B cell (primary cell): Measurements from ENCODE around the gene CORO2B. TPM values are rescaled to one million over a fixed set of nuclear protein-coding genes. Genes with fewer than 3 reads are reported as not detected.

ENCODE experiments used
- ATAC-seq: fragments of 200-7000 bp; cut with Tn5 transposase; one replicate; pipeline ENCODE4 v1.10.0; 2021; ENCODE audit warnings: low read depth, mild to moderate bottlenecking, moderate number of reproducible peaks, moderate library complexity
- CTCF ChIA-PET: fragments of 350-600 bp; sonication (Branson Sonifier 250); formaldehyde crosslinking; loops from one replicate; lab custom pipeline; 2021; ENCODE audit warnings: antibody characterized with exemption, inconsistent platforms; lab: Charles Lee
- POLR2A ChIA-PET: fragments of 350-600 bp; sonication (Branson Sonifier 250); formaldehyde crosslinking; loops from one replicate; lab custom pipeline; 2021; ENCODE audit warnings: antibody characterized with exemption; lab: Charles Lee
- DNase-seq: peaks from one replicate; pipeline ENCODE4 v3.0.0; 2013
- H2AFZ ChIP-seq: 2 replicates; pipeline ENCODE4 v1.6.1; 2012; ENCODE audit warnings: mild to moderate bottlenecking, low read depth, low read length; ENCODE audit not compliant: insufficient read depth, poor library complexity, severe bottlenecking
- H3K27ac ChIP-seq, 2 donors: 1 replicate in 1 of 2; 2 replicates in 1 of 2; pipeline ENCODE4 v1.5.1; 2012 to 2013; ENCODE audit warnings: low read length in 2 of 2, mild to moderate bottlenecking in 2 of 2, moderate library complexity in 1 of 2
- H3K27me3 ChIP-seq, 4 experiments: fragments of 200-600 bp in 1 of 4; sonication (generic) in 1 of 4; replicated peaks in 1 of 4; 1 replicate in 2 of 4; 2 replicates in 2 of 4; pipeline versions ENCODE4 v1.6.1 to v1.7.0; 2013 to 2016; ENCODE audit warnings: low read length in 3 of 4, mild to moderate bottlenecking in 2 of 4, mixed read lengths in 1 of 4, moderate library complexity in 1 of 4; ENCODE audit not compliant: insufficient read depth in 4 of 4, control insufficient read depth in 3 of 4; ENCODE audit errors: control extremely low read depth in 1 of 4
- H3K36me3 ChIP-seq, 2 experiments: replicated peaks in 1 of 2; 1 replicate in 1 of 2; 2 replicates in 1 of 2; pipeline versions ENCODE4 v1.6.1 to v1.7.1; 2013; ENCODE audit warnings: low read length in 1 of 2; ENCODE audit not compliant: insufficient read depth in 2 of 2, control insufficient read depth in 1 of 2; ENCODE audit errors: control extremely low read depth in 1 of 2, extremely low read depth in 1 of 2
- H3K4me1 ChIP-seq, 2 donors: fragments of 200-600 bp in 1 of 2; sonication (generic) in 1 of 2; 1 replicate in 1 of 2; 2 replicates in 1 of 2; pipeline versions ENCODE4 v1.5.1 to v1.6.1; 2013 to 2017; ENCODE audit warnings: low read length in 2 of 2; ENCODE audit not compliant: control insufficient read depth in 2 of 2, insufficient read depth in 2 of 2
- H3K4me2 ChIP-seq: replicated peaks from 2 replicates; pipeline ENCODE3; 2012; ENCODE audit warnings: mild to moderate bottlenecking, low read depth, low read length; ENCODE audit not compliant: poor library complexity, severe bottlenecking
- H3K4me3 ChIP-seq, 5 experiments: fragments of 200-600 bp in 1 of 5; sonication (generic) in 1 of 5; 1 replicate in 3 of 5; 2 replicates in 2 of 5; pipeline versions ENCODE4 v1.5.1 to v1.7.0; 2011 to 2016; ENCODE audit warnings: low read length in 4 of 5, mild to moderate bottlenecking in 4 of 5, low read depth in 2 of 5, control low read depth in 1 of 5, moderate library complexity in 1 of 5; ENCODE audit not compliant: insufficient read depth in 1 of 5; ENCODE audit errors: control extremely low read depth in 1 of 5, extremely low read depth in 1 of 5
- H3K79me2 ChIP-seq: fragments of 200-600 bp; sonication (generic); one replicate; pipeline ENCODE4 v1.6.0; 2016; ENCODE audit warnings: low read length; ENCODE audit not compliant: control insufficient read depth, insufficient read depth
- H3K9ac ChIP-seq: fragments of 200-600 bp; sonication (generic); 2 replicates; pipeline ENCODE4 v1.6.1; 2017; ENCODE audit warnings: mild to moderate bottlenecking, low read length, moderate library complexity
- H3K9me3 ChIP-seq, 3 donors: one replicate each; pipeline versions ENCODE4 v1.6.1 to v1.7.1; 2013; ENCODE audit warnings: low read length in 2 of 3; ENCODE audit not compliant: control insufficient read depth in 2 of 3, insufficient read depth in 1 of 3; ENCODE audit errors: control extremely low read depth in 1 of 3
- H4K20me1 ChIP-seq: 2 replicates; pipeline ENCODE4 v1.6.0; 2012; ENCODE audit warnings: mild to moderate bottlenecking, low read length; ENCODE audit not compliant: insufficient read depth, control insufficient read depth, poor library complexity, severe bottlenecking
- H3K27ac Mint-ChIP-seq: one replicate; pipeline ENCODE4 v1.8.0; 2021; ENCODE audit warnings: mixed read lengths
- H3K27me3 Mint-ChIP-seq: one replicate; pipeline ENCODE4 v1.8.0; 2021; ENCODE audit warnings: mixed read lengths
- H3K4me1 Mint-ChIP-seq: one replicate; pipeline ENCODE4 v1.8.0; 2021; ENCODE audit warnings: mixed read lengths
- H3K4me3 Mint-ChIP-seq: one replicate; pipeline ENCODE4 v1.8.0; 2021; ENCODE audit warnings: mixed read lengths
- H3K9me3 Mint-ChIP-seq: one replicate; pipeline ENCODE4 v1.8.0; 2022; ENCODE audit warnings: mixed read lengths; ENCODE audit not compliant: insufficient read depth
- EZH2 ChIP-seq: IDR thresholded peaks from 2 replicates; pipeline ENCODE4 v1.6.1; 2012; ENCODE audit warnings: borderline replicate concordance, low read depth, mild to moderate bottlenecking, moderate library complexity, low read length; ENCODE audit not compliant: insufficient read depth, poor library complexity, severe bottlenecking
- WGBS: methylation state at CpG from one replicate; pipeline ENCODE4 v1.1.5; 2013; ENCODE audit warnings: missing lambda C conversion rate; ENCODE audit not compliant: insufficient coverage; 5-methylcytosine and 5-hydroxymethylcytosine counted together
- intact Hi-C: fragments of 100-400 bp; cut with micrococcal nuclease; formaldehyde crosslinking; loops from one replicate; pipeline ENCODE4 v1.10.0; 2022
- polyA plus RNA-seq: library from polyadenylated mRNA; depleted of rRNA; stranded (reverse); fragments of >200 nt; gene quantifications from 2 replicates; pipeline ENCODE4 v1.2.3, GENCODE V29; 2012
- total RNA-seq, 2 donors: library from RNA; stranded (reverse); fragments of 120-200 nt in 1 of 2; gene quantifications; 1 replicate in 1 of 2; 2 replicates in 1 of 2; pipeline versions ENCODE4 v1.2.3 to v1.2.4, GENCODE V29; 2013 to 2022
- TF ChIP-seq, protein P1 (sequence below): fragments of 200-600 bp; IDR thresholded peaks from one replicate; pipeline ENCODE4 v1.8.0; 2022; ENCODE audit warnings: antibody characterized with exemption, mild to moderate bottlenecking

CORO2B gene
- total and polyA plus RNA-seq, 2 donors (not counting 1 experiment from before 2014, with no cell fraction given): 9.5 to 11.3 TPM

DNA sequence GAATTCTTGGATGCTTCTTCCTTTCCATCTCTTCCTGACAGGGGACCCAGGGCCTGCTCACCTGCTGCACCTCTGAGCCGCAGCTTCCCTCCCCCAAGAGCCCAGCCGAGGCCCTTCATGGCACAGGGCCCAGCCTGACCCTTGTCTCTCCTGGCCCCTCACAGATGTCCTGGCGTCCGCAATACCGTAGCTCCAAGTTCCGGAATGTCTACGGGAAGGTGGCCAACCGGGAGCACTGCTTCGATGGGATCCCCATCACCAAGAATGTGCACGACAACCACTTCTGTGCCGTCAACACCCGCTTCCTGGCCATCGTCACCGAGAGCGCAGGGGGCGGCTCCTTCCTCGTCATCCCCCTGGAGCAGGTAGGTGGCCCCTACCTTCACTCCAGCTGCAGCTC, 66.2 kb downstream of the CORO2B start:
- CTCF ChIA-PET: interaction anchor here (0.6 to 1.3 kb wide), 3 partner anchors 13 to 91 kb away, joined by 3 to 4 read pairs (median 3); no protein-coding TSS in a partner anchor
- Histone ChIP-seq H3K27ac (no peak overlapping the region), H3K9me3 (no peaks in the 10 kb centered on the region), H3K4me2 (no peak overlapping the region), H3K4me1 (peaks cover 0 to 4% of the 10 kb centered on the region in 2 donors), H3K9ac (no peak overlapping the region), H4K20me1 (no peaks in the 10 kb centered on the region), H3K79me2 (no peaks in the 10 kb centered on the region), H2AFZ (no peak overlapping the region), H3K36me3 (no peaks in the 10 kb centered on the region), H3K4me3 (no peak overlapping the region), H3K27me3 (peaks cover 0 to 2% (median 0%) of the 10 kb centered on the region in 4 experiments)
- peaks cover 7% of the 10 kb centered on the region for H3K4me1 Mint-ChIP-seq
- no peak overlapping the region for H3K27ac Mint-ChIP-seq
- POLR2A ChIA-PET: no interaction called here
- 95% methylated on average over 17 of the region's 17 CpGs for WGBS
- H3K9me3 Mint-ChIP-seq: no peaks in the 10 kb centered on the region
- TF ChIP-seq, protein P1, sequence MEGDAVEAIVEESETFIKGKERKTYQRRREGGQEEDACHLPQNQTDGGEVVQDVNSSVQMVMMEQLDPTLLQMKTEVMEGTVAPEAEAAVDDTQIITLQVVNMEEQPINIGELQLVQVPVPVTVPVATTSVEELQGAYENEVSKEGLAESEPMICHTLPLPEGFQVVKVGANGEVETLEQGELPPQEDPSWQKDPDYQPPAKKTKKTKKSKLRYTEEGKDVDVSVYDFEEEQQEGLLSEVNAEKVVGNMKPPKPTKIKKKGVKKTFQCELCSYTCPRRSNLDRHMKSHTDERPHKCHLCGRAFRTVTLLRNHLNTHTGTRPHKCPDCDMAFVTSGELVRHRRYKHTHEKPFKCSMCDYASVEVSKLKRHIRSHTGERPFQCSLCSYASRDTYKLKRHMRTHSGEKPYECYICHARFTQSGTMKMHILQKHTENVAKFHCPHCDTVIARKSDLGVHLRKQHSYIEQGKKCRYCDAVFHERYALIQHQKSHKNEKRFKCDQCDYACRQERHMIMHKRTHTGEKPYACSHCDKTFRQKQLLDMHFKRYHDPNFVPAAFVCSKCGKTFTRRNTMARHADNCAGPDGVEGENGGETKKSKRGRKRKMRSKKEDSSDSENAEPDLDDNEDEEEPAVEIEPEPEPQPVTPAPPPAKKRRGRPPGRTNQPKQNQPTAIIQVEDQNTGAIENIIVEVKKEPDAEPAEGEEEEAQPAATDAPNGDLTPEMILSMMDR: no peak
- no peak for TF ChIP-seq EZH2
- H3K27me3 Mint-ChIP-seq: peaks cover 3% of the 10 kb centered on the region
- intact Hi-C loops: no loop called here
- ATAC-seq: no peak
- no peak for DNase-seq
- H3K4me3 Mint-ChIP-seq: no peak overlapping the region

DNA sequence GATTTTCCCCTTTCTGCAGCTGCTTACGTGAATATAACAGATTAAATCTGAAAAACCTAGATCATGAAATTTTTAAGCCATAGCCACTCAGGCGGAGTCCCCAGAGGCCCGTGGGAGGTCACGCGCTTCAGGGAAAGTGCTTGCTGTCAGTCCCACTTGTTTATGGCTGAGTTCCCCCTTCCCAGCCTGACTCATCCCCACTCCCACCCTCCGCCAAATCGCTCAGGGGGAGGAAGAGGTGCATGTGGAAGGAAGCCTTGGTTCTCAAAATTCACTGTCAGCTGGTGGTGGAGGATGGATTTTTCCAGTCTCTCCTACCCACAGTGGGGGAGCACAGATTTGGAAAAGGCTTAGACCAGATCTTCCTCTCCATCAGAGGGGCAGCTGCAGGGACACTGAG, 67.4 kb downstream of the CORO2B start:
- Histone ChIP-seq H3K4me2 (no peak overlapping the region), H2AFZ (no peak overlapping the region), H3K9ac (no peak overlapping the region), H3K4me1 (peaks cover 0 to 4% of the 10 kb centered on the region in 2 donors), H3K79me2 (no peaks in the 10 kb centered on the region), H4K20me1 (no peaks in the 10 kb centered on the region), H3K27me3 (peaks cover 0 to 7% (median 0%) of the 10 kb centered on the region in 4 experiments), H3K36me3 (no peaks in the 10 kb centered on the region), H3K4me3 (no peak overlapping the region), H3K27ac (no peak overlapping the region), H3K9me3 (peaks cover 0 to 5% (median 0%) of the 10 kb centered on the region in 3 donors)
- no peak for DNase-seq
- Mint-ChIP-seq H3K27me3 (peaks cover 6% of the 10 kb centered on the region), H3K4me3 (no peak overlapping the region), H3K9me3 (no peaks in the 10 kb centered on the region), H3K4me1 (peaks cover 1% of the 10 kb centered on the region), H3K27ac (no peak overlapping the region)
- intact Hi-C loops: no loop called here
- ATAC-seq: no peak
- no peak for TF ChIP-seq EZH2
- TF ChIP-seq, protein P1: no peak
- ChIA-PET CTCF (interaction anchor here (0.6 to 1.7 kb wide), 4 partner anchors 15 to 229 kb away, joined by 3 to 5 read pairs (median 3); no protein-coding TSS in a partner anchor), POLR2A (no interaction called here)
- WGBS: 26% methylated on average over 3 of the region's 7 CpGs
